Natural killer cell (primary cell): ENCODE results near the gene CX3CL1. TPM values are rescaled to one million over a fixed set of nuclear protein-coding genes. Genes with fewer than 3 reads are reported as not detected.

Experiments used
- ATAC-seq, 3 donors: fragments of 150-1000 bp in 2 of 3; fragments of 200-7000 bp in 1 of 3; cut with Tn5 transposase; 1 replicate in 1 of 3; 2 replicates in 2 of 3; pipeline ENCODE4 v1.10.0; 2021; ENCODE audit warnings: mild to moderate bottlenecking in 2 of 3, moderate library complexity in 2 of 3
- DNase-seq, 2 donors: peaks; one replicate each; pipeline versions ENCODE4 v3.0.0 to v3.0.0-alpha.2; 2013 to 2021; ENCODE audit warnings: mixed read lengths in 1 of 2
- H3K27ac ChIP-seq: one replicate; pipeline ENCODE4 v1.5.1; 2013; ENCODE audit warnings: mild to moderate bottlenecking, low read length
- H3K27me3 ChIP-seq: one replicate; pipeline ENCODE4 v1.6.1; 2013; ENCODE audit warnings: low read length; ENCODE audit not compliant: control insufficient read depth, insufficient read depth
- H3K36me3 ChIP-seq: one replicate; pipeline ENCODE4 v1.6.1; 2013; ENCODE audit warnings: low read length; ENCODE audit not compliant: control insufficient read depth, insufficient read depth
- H3K4me1 ChIP-seq: one replicate; pipeline ENCODE4 v1.6.1; 2013; ENCODE audit warnings: low read length; ENCODE audit not compliant: control insufficient read depth, insufficient read depth
- H3K4me3 ChIP-seq: one replicate; pipeline ENCODE4 v1.5.1; 2013; ENCODE audit warnings: low read length
- H3K9me3 ChIP-seq: one replicate; pipeline ENCODE4 v1.6.1; 2013; ENCODE audit warnings: low read length; ENCODE audit not compliant: control insufficient read depth, insufficient read depth
- H3K27ac Mint-ChIP-seq, 2 donors: one replicate each; pipeline ENCODE4 v1.8.0; 2022; ENCODE audit warnings: mild to moderate bottlenecking in 2 of 2, mixed read lengths in 2 of 2, moderate library complexity in 1 of 2
- H3K27me3 Mint-ChIP-seq, 2 donors: one replicate each; pipeline ENCODE4 v1.8.0; 2022; ENCODE audit warnings: low read depth in 2 of 2, mixed read lengths in 2 of 2
- H3K36me3 Mint-ChIP-seq: one replicate; pipeline ENCODE4 v1.8.0; 2022; ENCODE audit warnings: mixed read lengths
- H3K4me1 Mint-ChIP-seq, 2 donors: one replicate each; pipeline ENCODE4 v1.8.0; 2022; ENCODE audit warnings: mixed read lengths in 2 of 2
- H3K4me3 Mint-ChIP-seq: one replicate; pipeline ENCODE4 v1.8.0; 2022; ENCODE audit warnings: mild to moderate bottlenecking, moderate library complexity, mixed read lengths
- H3K9me3 Mint-ChIP-seq, 2 donors: one replicate each; pipeline ENCODE4 v1.8.0; 2022; ENCODE audit warnings: mixed read lengths in 2 of 2
- WGBS: methylation state at CpG from one replicate; pipeline ENCODE4 v1.1.7; 2013; ENCODE audit warnings: missing lambda C conversion rate; ENCODE audit not compliant: insufficient coverage; 5-methylcytosine and 5-hydroxymethylcytosine counted together
- intact Hi-C: fragments of 100-400 bp; cut with micrococcal nuclease; formaldehyde crosslinking; loops from one replicate; pipeline ENCODE4 v1.14.2; 2022
- total RNA-seq, 4 donors: library from RNA; stranded (reverse); fragments of 120-200 nt in 1 of 4; gene quantifications; one replicate each; pipeline versions ENCODE4 v1.2.3 to v1.2.4, GENCODE V29; 2013 to 2022
- TF ChIP-seq, protein P1 (sequence below): fragments of 200-600 bp; IDR thresholded peaks from one replicate; pipeline ENCODE4 v1.8.0; 2022; ENCODE audit warnings: antibody characterized with exemption

Gene CX3CL1
- total RNA-seq, 3 donors from 2014 or later (not counting 1 experiment from before 2014, with no cell fraction given), result not detected

DNA sequence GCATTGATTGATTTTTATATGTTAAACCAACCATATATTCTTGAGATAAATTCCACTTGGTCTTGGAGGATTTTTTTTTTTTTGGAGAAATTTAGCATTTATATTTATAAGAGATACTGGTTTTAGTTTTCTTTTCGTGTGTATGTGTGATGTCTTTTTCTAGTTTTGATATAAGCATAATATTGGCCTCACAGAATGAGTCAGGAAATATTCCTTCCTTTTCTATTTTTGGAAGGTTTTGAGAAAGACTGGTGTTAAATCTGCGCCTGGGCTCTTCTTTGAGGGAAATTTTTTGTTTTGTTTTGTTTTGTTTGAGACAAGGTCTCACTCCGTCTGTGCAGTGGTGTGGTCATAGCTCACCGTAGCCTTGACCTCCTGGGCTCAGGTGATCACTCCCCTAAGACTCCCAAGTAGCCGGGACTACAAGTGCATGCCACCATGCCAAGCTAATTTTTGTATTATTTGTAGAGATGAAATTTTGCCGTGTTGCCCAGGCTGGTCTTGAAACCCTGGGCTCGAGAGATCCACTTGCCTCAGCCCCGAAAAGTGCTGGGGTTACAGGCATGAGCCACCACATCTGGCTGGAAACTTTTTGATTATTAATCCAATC lies 42.5 kb upstream of the CX3CL1 start:
- Histone ChIP-seq H3K36me3 (no peaks in the 10 kb centered on the region), H3K9me3 (no peaks in the 10 kb centered on the region), H3K4me1 (no peaks in the 10 kb centered on the region), H3K4me3 (no peak overlapping the region), H3K27ac (no peak overlapping the region), H3K27me3 (no peaks in the 10 kb centered on the region)
- TF ChIP-seq, protein P1, sequence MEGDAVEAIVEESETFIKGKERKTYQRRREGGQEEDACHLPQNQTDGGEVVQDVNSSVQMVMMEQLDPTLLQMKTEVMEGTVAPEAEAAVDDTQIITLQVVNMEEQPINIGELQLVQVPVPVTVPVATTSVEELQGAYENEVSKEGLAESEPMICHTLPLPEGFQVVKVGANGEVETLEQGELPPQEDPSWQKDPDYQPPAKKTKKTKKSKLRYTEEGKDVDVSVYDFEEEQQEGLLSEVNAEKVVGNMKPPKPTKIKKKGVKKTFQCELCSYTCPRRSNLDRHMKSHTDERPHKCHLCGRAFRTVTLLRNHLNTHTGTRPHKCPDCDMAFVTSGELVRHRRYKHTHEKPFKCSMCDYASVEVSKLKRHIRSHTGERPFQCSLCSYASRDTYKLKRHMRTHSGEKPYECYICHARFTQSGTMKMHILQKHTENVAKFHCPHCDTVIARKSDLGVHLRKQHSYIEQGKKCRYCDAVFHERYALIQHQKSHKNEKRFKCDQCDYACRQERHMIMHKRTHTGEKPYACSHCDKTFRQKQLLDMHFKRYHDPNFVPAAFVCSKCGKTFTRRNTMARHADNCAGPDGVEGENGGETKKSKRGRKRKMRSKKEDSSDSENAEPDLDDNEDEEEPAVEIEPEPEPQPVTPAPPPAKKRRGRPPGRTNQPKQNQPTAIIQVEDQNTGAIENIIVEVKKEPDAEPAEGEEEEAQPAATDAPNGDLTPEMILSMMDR, result no peak
- H3K36me3 Mint-ChIP-seq, result peaks cover 6% of the 10 kb centered on the region
- H3K4me1 Mint-ChIP-seq, result no peaks in the 10 kb centered on the region
- ATAC-seq (no peak), DNase-seq (no peak)
- no peaks in the 10 kb centered on the region for H3K9me3 Mint-ChIP-seq
- 75% methylated on average over 7 of the region's 8 CpGs for WGBS
- no peak overlapping the region for H3K27ac Mint-ChIP-seq
- peaks cover 10 to 42% of the 10 kb centered on the region in 2 donors for H3K27me3 Mint-ChIP-seq
- intact Hi-C loops, result no loop called here
- no peak overlapping the region for H3K4me3 Mint-ChIP-seq

DNA sequence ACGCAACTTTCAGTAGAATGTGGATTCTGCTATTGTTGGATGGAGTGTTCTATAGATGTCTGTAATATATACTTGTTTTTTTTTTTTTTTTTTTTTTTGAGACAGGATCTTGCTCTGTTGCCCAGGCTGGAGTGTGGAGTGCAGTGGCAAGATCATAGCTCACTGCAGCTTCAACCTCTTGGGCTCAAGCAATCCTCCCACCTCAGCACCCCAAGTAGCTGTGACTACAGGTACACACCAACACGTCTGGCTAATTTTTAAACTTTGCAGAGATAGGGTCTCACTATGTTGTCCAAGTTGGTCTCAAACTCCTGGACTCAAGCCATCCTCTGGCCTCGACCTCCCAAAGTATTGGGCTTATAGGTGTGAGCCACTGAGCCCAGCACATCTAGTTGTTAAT lies 40.9 kb upstream of the CX3CL1 start:
- Histone ChIP-seq H3K27me3 (no peaks in the 10 kb centered on the region), H3K4me3 (no peak overlapping the region), H3K36me3 (no peaks in the 10 kb centered on the region), H3K4me1 (no peaks in the 10 kb centered on the region), H3K9me3 (no peaks in the 10 kb centered on the region), H3K27ac (no peak overlapping the region)
- Mint-ChIP-seq H3K27me3 (peaks cover 15 to 50% of the 10 kb centered on the region in 2 donors), H3K27ac (no peak overlapping the region), H3K4me1 (no peaks in the 10 kb centered on the region), H3K36me3 (peaks cover 6% of the 10 kb centered on the region), H3K4me3 (no peak overlapping the region), H3K9me3 (no peaks in the 10 kb centered on the region)
- intact Hi-C loops, result no loop called here
- 84% methylated on average over 3 of the region's 3 CpGs for WGBS
- ATAC-seq, result no peak
- no peak for DNase-seq
- TF ChIP-seq, protein P1, result no peak

DNA sequence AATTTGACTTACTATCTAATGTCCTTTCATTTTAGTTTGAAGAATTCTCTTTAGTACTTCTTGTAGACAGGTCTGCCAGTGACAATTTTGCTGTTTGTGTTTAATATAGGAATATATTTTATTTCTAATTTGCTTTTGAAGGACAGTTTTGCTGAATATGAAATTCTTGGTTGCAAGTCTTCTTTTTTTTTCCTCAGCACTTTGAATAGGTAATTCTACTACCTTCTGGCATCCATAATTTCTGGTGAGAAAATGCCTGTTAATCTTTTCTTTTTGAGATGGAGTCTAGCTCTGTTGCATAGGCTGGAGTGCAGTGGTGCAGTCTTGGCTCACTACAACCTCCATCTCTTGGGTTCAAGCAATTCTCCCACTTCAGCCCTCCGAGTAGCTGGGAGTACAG lies 38.9 kb upstream of the CX3CL1 start:
- 100% methylated on average over 1 of the region's 1 CpG for WGBS
- Histone ChIP-seq H3K9me3 (no peaks in the 10 kb centered on the region), H3K4me3 (no peak overlapping the region), H3K27me3 (no peaks in the 10 kb centered on the region), H3K27ac (no peak overlapping the region), H3K4me1 (no peaks in the 10 kb centered on the region), H3K36me3 (no peaks in the 10 kb centered on the region)
- Mint-ChIP-seq H3K4me3 (no peak overlapping the region), H3K27ac (no peak overlapping the region), H3K9me3 (no peaks in the 10 kb centered on the region), H3K4me1 (no peaks in the 10 kb centered on the region), H3K36me3 (peaks cover 6% of the 10 kb centered on the region), H3K27me3 (peaks cover 17 to 54% of the 10 kb centered on the region in 2 donors)
- no peak for DNase-seq
- no peak for ATAC-seq
- TF ChIP-seq, protein P1, result no peak
- intact Hi-C loops, result no loop called here

DNA sequence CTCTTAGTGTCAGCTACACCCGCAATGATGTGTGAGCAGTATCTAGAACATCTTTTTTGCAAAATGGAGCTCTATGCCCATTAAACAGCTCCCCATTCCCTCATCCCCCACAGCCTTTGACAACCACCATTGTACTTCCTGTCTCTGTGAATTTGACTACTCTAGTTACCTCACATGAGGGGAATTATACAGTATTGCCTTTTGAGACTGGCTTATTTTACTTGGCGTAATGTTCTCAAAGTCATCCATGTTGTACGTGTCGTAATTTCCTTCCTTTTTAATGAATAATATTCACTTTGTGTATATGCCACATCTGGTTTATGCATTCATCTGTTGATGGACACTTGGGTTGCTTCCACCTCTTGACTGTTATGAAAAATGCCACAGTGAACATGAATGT lies 36.9 kb upstream of the CX3CL1 start:
- Mint-ChIP-seq H3K9me3 (no peaks in the 10 kb centered on the region), H3K36me3 (peaks cover 6% of the 10 kb centered on the region), H3K4me3 (no peak overlapping the region), H3K4me1 (no peaks in the 10 kb centered on the region), H3K27me3 (peaks cover 25 to 50% of the 10 kb centered on the region in 2 donors), H3K27ac (no peak overlapping the region)
- Histone ChIP-seq H3K4me1 (no peaks in the 10 kb centered on the region), H3K4me3 (no peak overlapping the region), H3K36me3 (no peaks in the 10 kb centered on the region), H3K9me3 (no peaks in the 10 kb centered on the region), H3K27ac (no peak overlapping the region), H3K27me3 (no peaks in the 10 kb centered on the region)
- TF ChIP-seq, protein P1, result no peak
- 90% methylated on average over 4 of the region's 4 CpGs for whole genome bisulfite sequencing
- intact Hi-C loops, result no loop called here
- DNase-seq (no peak), ATAC-seq (no peak)
